SU-DHL-6 (cell line): ENCODE data around the gene OPN1LW.
"Not testable (repeated sequence)": the region's sequence is repeated elsewhere in the genome, so short reads cannot be mapped to it uniquely, and the experiment has no call there.

ENCODE experiments used
- H2AFZ ChIP-seq: fragments of 200-600 bp; sonication (generic); 2 replicates; pipeline ENCODE4 v1.6.1; 2014; ENCODE audit warnings: low read depth, mild to moderate bottlenecking, moderate library complexity, mixed read lengths, antibody characterized with exemption, low read length; ENCODE audit not compliant: severe bottlenecking
- H3F3A ChIP-seq: fragments of 200-600 bp; shearing (Covaris generic); 2 replicates; pipeline ENCODE4 v1.6.0; 2016; ENCODE audit warnings: antibody characterized with exemption, mild to moderate bottlenecking; ENCODE audit not compliant: insufficient read depth
- H3K27ac ChIP-seq: fragments of 200-600 bp; sonication (generic); 2 replicates; pipeline ENCODE4 v1.5.1; 2016; ENCODE audit warnings: low read depth, mild to moderate bottlenecking, low read length, moderate library complexity, mixed read lengths
- H3K27me3 ChIP-seq: fragments of 200-600 bp; sonication (generic), shearing (Covaris generic); 2 replicates; pipeline ENCODE4 v1.6.0; 2014; ENCODE audit warnings: mild to moderate bottlenecking, low read length
- H3K36me3 ChIP-seq: fragments of 200-600 bp; sonication (generic); 2 replicates; pipeline ENCODE4 v1.6.1; 2014; ENCODE audit warnings: mild to moderate bottlenecking, low read length, mixed read lengths
- H3K4me2 ChIP-seq: fragments of 300-600, 200-600 bp; shearing (Covaris generic), sonication (generic); 2 replicates; pipeline ENCODE4 v1.6.0; 2014; ENCODE audit warnings: low read length, low read depth, mild to moderate bottlenecking; ENCODE audit not compliant: poor library complexity, severe bottlenecking
- H3K4me3 ChIP-seq: fragments of 200-600 bp; sonication (generic); 2 replicates; pipeline ENCODE4 v1.5.1; 2014; ENCODE audit warnings: antibody characterized with exemption, low read length, mild to moderate bottlenecking, mixed read lengths; ENCODE audit not compliant: insufficient read depth, poor library complexity, severe bottlenecking
- H3K79me2 ChIP-seq: fragments of 200-600 bp; sonication (generic); 2 replicates; pipeline ENCODE4 v1.6.1; 2014; ENCODE audit warnings: mild to moderate bottlenecking, low read length, moderate library complexity; ENCODE audit not compliant: insufficient read depth
- H3K9ac ChIP-seq: fragments of 200-600 bp; sonication (generic); 2 replicates; pipeline ENCODE4 v1.7.0; 2014; ENCODE audit warnings: mild to moderate bottlenecking, low read length
- H3K9me2 ChIP-seq: fragments of 200-600 bp; sonication (generic); replicated peaks from 2 replicates; pipeline ENCODE4 v1.6.1; 2014; ENCODE audit warnings: low read length; ENCODE audit not compliant: insufficient read depth
- H3K9me3 ChIP-seq: fragments of 200-600 bp; sonication (generic); 2 replicates; pipeline ENCODE4 v1.6.1; 2014; ENCODE audit warnings: low read length, mixed read lengths; ENCODE audit not compliant: insufficient read depth
- H4K20me1 ChIP-seq: fragments of 200-600 bp; sonication (generic); 2 replicates; pipeline ENCODE4 v1.6.1; 2014; ENCODE audit warnings: low read depth, mild to moderate bottlenecking, antibody characterized with exemption, low read length, moderate library complexity, mixed read lengths

The OPN1LW gene

DNA sequence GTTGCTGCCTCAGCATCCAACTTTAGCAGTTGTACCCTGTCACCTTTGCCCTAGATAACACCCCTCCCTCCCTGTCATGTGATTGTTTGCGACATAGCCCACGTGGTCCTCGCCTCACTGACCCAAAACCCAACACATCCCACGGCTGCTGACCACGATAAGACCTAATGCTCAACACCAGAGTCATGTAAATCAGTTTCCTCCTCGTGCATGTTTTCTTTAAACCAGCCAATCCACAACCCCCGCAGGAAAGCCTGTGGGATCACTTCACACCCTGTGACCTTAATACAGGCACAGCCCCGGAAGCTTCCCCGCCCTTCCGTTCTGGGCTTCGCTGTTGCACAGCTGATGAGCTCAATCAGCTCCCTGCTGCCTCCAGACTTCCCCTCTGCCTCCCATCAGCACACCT lies 28.5 kb downstream of the OPN1LW start:
- not testable (repeated sequence) for H4K20me1 ChIP-seq, H3K27me3 ChIP-seq, H3K27ac ChIP-seq, H3K36me3 ChIP-seq, H3K9me2 ChIP-seq, H3K79me2 ChIP-seq, H3K4me2 ChIP-seq, H3K4me3 ChIP-seq, H3F3A ChIP-seq, H3K9me3 ChIP-seq, H2AFZ ChIP-seq, H3K9ac ChIP-seq

DNA sequence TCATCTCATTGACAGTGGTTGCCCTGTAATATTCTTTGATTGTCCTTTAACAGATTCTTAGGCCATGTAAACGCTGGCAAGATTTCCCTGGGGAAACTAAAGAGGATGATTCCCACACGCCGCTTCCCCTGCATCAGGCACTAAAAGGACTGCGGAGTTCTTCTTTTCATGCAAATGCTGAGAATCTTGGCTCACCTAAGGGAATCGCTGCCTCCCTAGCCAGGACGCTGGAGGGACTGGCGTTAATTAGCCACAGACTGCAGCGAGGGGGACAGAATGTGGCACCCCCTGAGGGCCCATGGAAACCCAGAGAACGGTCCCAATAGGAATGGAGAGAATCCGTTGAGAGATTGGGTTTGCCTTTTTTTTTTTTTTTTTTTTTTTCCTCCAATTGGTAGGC lies 30.3 kb downstream of the OPN1LW start:
- not testable (repeated sequence) for H3K79me2 ChIP-seq, H3K36me3 ChIP-seq, H4K20me1 ChIP-seq, H3K9ac ChIP-seq, H3K9me3 ChIP-seq, H3F3A ChIP-seq, H3K27me3 ChIP-seq, H2AFZ ChIP-seq, H3K27ac ChIP-seq, H3K9me2 ChIP-seq, H3K4me2 ChIP-seq, H3K4me3 ChIP-seq

DNA sequence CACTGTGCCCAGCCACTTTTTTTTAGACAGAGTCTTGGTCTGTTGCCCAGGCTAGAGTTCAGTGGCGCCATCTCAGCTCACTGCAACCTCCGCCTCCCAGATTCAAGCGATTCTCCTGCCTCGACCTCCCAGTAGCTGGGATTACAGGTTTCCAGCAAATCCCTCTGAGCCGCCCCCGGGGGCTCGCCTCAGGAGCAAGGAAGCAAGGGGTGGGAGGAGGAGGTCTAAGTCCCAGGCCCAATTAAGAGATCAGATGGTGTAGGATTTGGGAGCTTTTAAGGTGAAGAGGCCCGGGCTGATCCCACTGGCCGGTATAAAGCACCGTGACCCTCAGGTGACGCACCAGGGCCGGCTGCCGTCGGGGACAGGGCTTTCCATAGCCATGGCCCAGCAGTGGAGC lies 38.3 kb downstream of the OPN1LW start, which contains the start of gene OPN1MW:
OPN1MW (plus strand) TSS at position 301 of the 400 bp plus-strand sequence; CDS start at position 383, 82 bp downstream.
- H3K27ac ChIP-seq, H3K36me3 ChIP-seq, H3F3A ChIP-seq, H3K4me2 ChIP-seq, H4K20me1 ChIP-seq, H2AFZ ChIP-seq, H3K9ac ChIP-seq, H3K9me2 ChIP-seq, H3K27me3 ChIP-seq, H3K4me3 ChIP-seq, H3K79me2 ChIP-seq, H3K9me3 ChIP-seq: not testable (repeated sequence)

DNA sequence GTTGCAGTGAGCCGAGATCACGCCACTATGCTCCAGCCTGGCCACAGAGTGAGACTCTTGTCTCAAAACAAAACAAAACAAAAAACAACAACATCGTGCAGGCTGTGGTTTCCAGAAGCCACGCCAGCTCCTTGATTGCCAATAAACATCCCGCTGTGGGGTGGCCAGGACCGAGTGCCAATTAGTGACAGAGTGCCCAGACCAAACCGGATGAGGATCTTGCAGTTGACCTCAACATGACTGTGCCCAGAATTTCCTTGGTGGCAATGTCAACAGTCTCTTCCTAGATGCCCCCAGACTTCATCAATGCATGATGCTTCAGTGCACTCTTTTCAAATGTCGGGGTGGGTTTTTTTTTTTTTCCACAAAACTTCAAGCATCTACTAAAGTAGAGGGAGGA lies 39.8 kb downstream of the OPN1LW start:
- H4K20me1 ChIP-seq, H3K9me3 ChIP-seq, H3K27ac ChIP-seq, H3K36me3 ChIP-seq, H3F3A ChIP-seq, H2AFZ ChIP-seq, H3K27me3 ChIP-seq, H3K4me3 ChIP-seq, H3K4me2 ChIP-seq, H3K79me2 ChIP-seq, H3K9me2 ChIP-seq, H3K9ac ChIP-seq: not testable (repeated sequence)

DNA sequence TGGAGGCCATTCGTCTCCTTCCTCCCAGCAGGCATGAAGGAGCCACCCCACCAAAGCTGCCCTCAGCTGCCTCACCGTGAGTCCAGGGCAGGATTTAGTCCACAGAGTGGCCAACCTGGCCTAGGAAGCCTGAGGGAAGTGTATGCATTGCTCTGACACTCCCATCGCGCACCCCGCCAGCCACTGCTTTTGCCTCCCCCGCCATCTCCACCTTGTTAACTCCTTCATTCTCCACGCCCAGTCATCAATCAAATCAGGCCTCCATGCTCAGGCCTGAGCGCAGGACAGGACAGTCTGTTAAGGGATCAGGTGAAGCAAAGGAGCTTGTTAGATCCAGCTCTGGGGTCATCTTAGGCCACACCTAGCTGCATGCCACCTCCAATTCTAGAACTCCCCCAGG lies 48.8 kb downstream of the OPN1LW start:
- H3K4me3 ChIP-seq, H3K4me2 ChIP-seq, H3F3A ChIP-seq, H3K79me2 ChIP-seq, H3K9me2 ChIP-seq, H3K36me3 ChIP-seq, H2AFZ ChIP-seq, H3K27ac ChIP-seq, H3K9ac ChIP-seq, H3K9me3 ChIP-seq, H4K20me1 ChIP-seq, H3K27me3 ChIP-seq: not testable (repeated sequence)

DNA sequence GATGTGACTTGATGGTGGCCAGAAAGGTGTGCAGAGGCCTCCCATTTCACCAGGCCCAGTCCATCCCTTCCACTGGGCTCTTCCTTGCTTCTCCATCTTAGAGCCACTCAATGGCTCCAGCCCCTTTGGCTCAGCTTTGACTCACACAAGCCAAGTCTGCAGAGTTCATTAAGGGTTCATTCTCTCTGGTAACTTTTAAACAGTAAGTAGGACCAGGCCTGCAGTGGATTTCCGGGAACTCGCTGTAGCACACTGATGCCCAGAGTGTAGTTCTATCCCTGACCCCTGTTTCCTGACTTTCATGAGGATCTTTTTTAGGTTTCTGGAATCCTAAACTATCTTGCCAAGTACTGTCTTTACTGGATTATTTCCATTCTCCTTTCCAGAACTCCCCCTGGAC lies 50.3 kb downstream of the OPN1LW start:
- not testable (repeated sequence) for H3K79me2 ChIP-seq, H2AFZ ChIP-seq, H3K9ac ChIP-seq, H3K36me3 ChIP-seq, H3K9me2 ChIP-seq, H3K27ac ChIP-seq, H3K4me3 ChIP-seq, H3K9me3 ChIP-seq, H4K20me1 ChIP-seq, H3K27me3 ChIP-seq, H3K4me2 ChIP-seq, H3F3A ChIP-seq

DNA sequence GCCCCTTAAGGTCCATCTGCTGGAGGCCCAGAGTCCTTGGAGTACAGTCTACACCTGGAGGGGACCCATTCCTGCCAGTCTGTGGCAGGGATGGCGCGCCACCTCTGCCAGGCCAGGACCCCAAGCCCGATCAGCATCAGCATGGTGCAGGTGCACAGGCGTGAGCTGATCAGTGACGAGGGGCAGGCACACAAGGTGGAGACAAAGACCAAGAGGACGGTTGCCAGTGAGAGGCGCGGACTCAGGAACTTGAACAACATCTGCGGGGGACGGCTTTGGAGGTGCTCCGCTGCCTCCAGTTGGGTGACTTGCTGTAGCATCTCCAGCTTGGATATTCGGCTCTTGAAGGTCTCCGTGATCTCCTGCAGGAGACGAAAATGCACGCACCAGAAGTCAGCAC lies 52.4 kb downstream of the OPN1LW start:
- H3K9me3 ChIP-seq = not testable (repeated sequence)

More for the DNA sequence above, 52.4 kb downstream of the OPN1LW start:
- H3K4me2 ChIP-seq, H3K79me2 ChIP-seq, H3K27me3 ChIP-seq, H3K36me3 ChIP-seq, H3K27ac ChIP-seq, H2AFZ ChIP-seq, H3F3A ChIP-seq, H3K4me3 ChIP-seq, H3K9me2 ChIP-seq, H4K20me1 ChIP-seq, H3K9ac ChIP-seq: not testable (repeated sequence)
